Panc1 (cell line): Measurements from ENCODE around the gene ZNF362. TPM values are rescaled to one million over a fixed set of nuclear protein-coding genes. Genes with fewer than 3 reads are reported as not detected.

Experiments used
- ATAC-seq: fragments of 200-7000 bp; cut with Tn5 transposase; 2 replicates; pipeline ENCODE4 v1.9.1; 2020; ENCODE audit warnings: mild to moderate bottlenecking, moderate library complexity
- BruUV-seq: library from RNA; stranded (reverse); fragments of 400-500 nt; replicated peaks from 2 replicates; lab custom pipeline; 2021; lab: Mats Ljungman, UMichigan
- CTCF ChIA-PET: fragments of 300-600 bp; sonication (Branson Sonifier 250); formaldehyde crosslinking; loops from one replicate; lab custom pipeline; 2022; ENCODE audit warnings: antibody characterized with exemption; lab: Charles Lee
- POLR2A ChIA-PET: fragments of 300-600 bp; sonication (Branson Sonifier 250); formaldehyde crosslinking; loops from one replicate; lab custom pipeline; 2022; ENCODE audit warnings: antibody characterized with exemption; lab: Charles Lee
- DNase-seq: peaks from one replicate; pipeline ENCODE4 v3.0.0-alpha.2; 2010; ENCODE audit warnings: low read depth, low spot score
- H3K27ac ChIP-seq: 2 replicates; pipeline ENCODE4 v1.5.1; 2011; ENCODE audit warnings: mild to moderate bottlenecking, low read length, inconsistent platforms
- H3K27me3 ChIP-seq: fragments of 200-500 bp; sonication (Bioruptor generic); 2 replicates; pipeline ENCODE4 v1.6.0; 2014; ENCODE audit warnings: low read length, inconsistent platforms; ENCODE audit not compliant: control insufficient read depth, insufficient read depth
- H3K36me3 ChIP-seq: fragments of 200-500 bp; sonication (Bioruptor generic); 2 replicates; pipeline ENCODE4 v1.5.1; 2014; ENCODE audit warnings: inconsistent platforms, mild to moderate bottlenecking, low read length, moderate library complexity; ENCODE audit not compliant: control insufficient read depth, insufficient read depth
- H3K4me1 ChIP-seq: 2 replicates; pipeline ENCODE4 v1.5.1; 2011; ENCODE audit warnings: inconsistent platforms, mild to moderate bottlenecking, low read length, moderate library complexity; ENCODE audit not compliant: control insufficient read depth, insufficient read depth
- H3K4me3 ChIP-seq, 2 experiments: 2 replicates each; pipeline ENCODE4 v1.5.1; 2011 to 2012; ENCODE audit warnings: low read depth in 2 of 2, low read length in 2 of 2, mild to moderate bottlenecking in 2 of 2, inconsistent platforms in 1 of 2, moderate library complexity in 1 of 2
- H3K9me3 ChIP-seq: fragments of 200-500 bp; sonication (Bioruptor generic); 2 replicates; pipeline ENCODE4 v1.5.1; 2014; ENCODE audit warnings: low read depth, mild to moderate bottlenecking, inconsistent platforms, low read length, moderate library complexity; ENCODE audit not compliant: control insufficient read depth, insufficient read depth
- POLR2AphosphoS5 ChIP-seq: IDR thresholded peaks from 2 replicates; pipeline ENCODE4 v1.6.1; 2012; ENCODE audit warnings: mild to moderate bottlenecking, low read depth, low read length, moderate library complexity
- SIN3A ChIP-seq: IDR thresholded peaks from 2 replicates; pipeline ENCODE4 v1.6.1; 2012; ENCODE audit warnings: low read depth, mild to moderate bottlenecking, low read length, moderate library complexity, borderline replicate concordance; ENCODE audit not compliant: insufficient read depth
- TCF7L2 ChIP-seq: IDR thresholded peaks from 2 replicates; pipeline ENCODE4 v1.6.1; 2011; ENCODE audit warnings: mild to moderate bottlenecking, low read depth, low read length, inconsistent platforms
- in situ Hi-C: cut with HindIII; loops from 2 replicates; pipeline ENCODE4 v1.10.0; 2016; ENCODE audit warnings: low sequenced_read_pairs, low pct_unique_long_range_greater_than_20kb
- intact Hi-C: fragments of 100-400 bp; cut with micrococcal nuclease; formaldehyde crosslinking; loops from one replicate; pipeline ENCODE4 v1.10.0; 2022; ENCODE audit not compliant: unreplicated experiment
- total RNA-seq: library from RNA; stranded (reverse); gene quantifications from one replicate; pipeline ENCODE4 v1.2.1, GENCODE V29; 2021; ENCODE audit not compliant: unreplicated experiment
- TF ChIP-seq, protein P1 (sequence below): fragments of 450-650 bp; IDR thresholded peaks from 2 replicates; pipeline ENCODE4 v1.5.1; 2017; ENCODE audit warnings: mild to moderate bottlenecking
- TF ChIP-seq, protein P2 (sequence below), 2 experiments: IDR thresholded peaks; 2 replicates each; pipeline ENCODE4 v1.6.1; 2011 to 2012; ENCODE audit warnings: low read depth in 2 of 2, control low read depth in 1 of 2, low read length in 1 of 2, mild to moderate bottlenecking in 1 of 2, moderate library complexity in 1 of 2; ENCODE audit not compliant: insufficient read depth in 1 of 2

The ZNF362 gene
- total RNA-seq, 1 experiment from 2014 or later, result 17.5 TPM

GRCh38 chr1:33317354-33317753 lies 61.1 kb downstream of the ZNF362 start:
- in situ Hi-C loops (no loop called here), intact Hi-C loops (no loop called here)
- ATAC-seq, result no peak
- ChIA-PET POLR2A (no interaction called here), CTCF (no interaction called here)
- Histone ChIP-seq H3K27ac (no peak overlapping the region), H3K4me3 (no peak overlapping the region), H3K27me3 (no peaks in the 10 kb centered on the region), H3K4me1 (no peaks in the 10 kb centered on the region), H3K36me3 (no peaks in the 10 kb centered on the region), H3K9me3 (no peaks in the 10 kb centered on the region)
- no TSS peak for BruUV-seq
- DNase-seq, result no peak
- TF ChIP-seq, protein P1, sequence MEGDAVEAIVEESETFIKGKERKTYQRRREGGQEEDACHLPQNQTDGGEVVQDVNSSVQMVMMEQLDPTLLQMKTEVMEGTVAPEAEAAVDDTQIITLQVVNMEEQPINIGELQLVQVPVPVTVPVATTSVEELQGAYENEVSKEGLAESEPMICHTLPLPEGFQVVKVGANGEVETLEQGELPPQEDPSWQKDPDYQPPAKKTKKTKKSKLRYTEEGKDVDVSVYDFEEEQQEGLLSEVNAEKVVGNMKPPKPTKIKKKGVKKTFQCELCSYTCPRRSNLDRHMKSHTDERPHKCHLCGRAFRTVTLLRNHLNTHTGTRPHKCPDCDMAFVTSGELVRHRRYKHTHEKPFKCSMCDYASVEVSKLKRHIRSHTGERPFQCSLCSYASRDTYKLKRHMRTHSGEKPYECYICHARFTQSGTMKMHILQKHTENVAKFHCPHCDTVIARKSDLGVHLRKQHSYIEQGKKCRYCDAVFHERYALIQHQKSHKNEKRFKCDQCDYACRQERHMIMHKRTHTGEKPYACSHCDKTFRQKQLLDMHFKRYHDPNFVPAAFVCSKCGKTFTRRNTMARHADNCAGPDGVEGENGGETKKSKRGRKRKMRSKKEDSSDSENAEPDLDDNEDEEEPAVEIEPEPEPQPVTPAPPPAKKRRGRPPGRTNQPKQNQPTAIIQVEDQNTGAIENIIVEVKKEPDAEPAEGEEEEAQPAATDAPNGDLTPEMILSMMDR, result no peak
- TF ChIP-seq, protein P2, sequence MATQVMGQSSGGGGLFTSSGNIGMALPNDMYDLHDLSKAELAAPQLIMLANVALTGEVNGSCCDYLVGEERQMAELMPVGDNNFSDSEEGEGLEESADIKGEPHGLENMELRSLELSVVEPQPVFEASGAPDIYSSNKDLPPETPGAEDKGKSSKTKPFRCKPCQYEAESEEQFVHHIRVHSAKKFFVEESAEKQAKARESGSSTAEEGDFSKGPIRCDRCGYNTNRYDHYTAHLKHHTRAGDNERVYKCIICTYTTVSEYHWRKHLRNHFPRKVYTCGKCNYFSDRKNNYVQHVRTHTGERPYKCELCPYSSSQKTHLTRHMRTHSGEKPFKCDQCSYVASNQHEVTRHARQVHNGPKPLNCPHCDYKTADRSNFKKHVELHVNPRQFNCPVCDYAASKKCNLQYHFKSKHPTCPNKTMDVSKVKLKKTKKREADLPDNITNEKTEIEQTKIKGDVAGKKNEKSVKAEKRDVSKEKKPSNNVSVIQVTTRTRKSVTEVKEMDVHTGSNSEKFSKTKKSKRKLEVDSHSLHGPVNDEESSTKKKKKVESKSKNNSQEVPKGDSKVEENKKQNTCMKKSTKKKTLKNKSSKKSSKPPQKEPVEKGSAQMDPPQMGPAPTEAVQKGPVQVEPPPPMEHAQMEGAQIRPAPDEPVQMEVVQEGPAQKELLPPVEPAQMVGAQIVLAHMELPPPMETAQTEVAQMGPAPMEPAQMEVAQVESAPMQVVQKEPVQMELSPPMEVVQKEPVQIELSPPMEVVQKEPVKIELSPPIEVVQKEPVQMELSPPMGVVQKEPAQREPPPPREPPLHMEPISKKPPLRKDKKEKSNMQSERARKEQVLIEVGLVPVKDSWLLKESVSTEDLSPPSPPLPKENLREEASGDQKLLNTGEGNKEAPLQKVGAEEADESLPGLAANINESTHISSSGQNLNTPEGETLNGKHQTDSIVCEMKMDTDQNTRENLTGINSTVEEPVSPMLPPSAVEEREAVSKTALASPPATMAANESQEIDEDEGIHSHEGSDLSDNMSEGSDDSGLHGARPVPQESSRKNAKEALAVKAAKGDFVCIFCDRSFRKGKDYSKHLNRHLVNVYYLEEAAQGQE (IDR thresholded peaks at IDR 0.05; ENCODE audit: insufficient read depth in 1 of 2, low read depth in 2 of 2, low read length in 1 of 2), result no peak
- TF ChIP-seq SIN3A, result no peak
- TF ChIP-seq POLR2AphosphoS5, result no peak
- no peak for TF ChIP-seq TCF7L2

- no peak for ATAC-seq
- CTCF ChIA-PET, result no interaction called here
- POLR2A ChIA-PET, result no interaction called here
- intact Hi-C loops, result no loop called here
- in situ Hi-C loops, result no loop called here
- Histone ChIP-seq H3K27ac (no peak overlapping the region), H3K4me3 (no peak overlapping the region), H3K27me3 (no peaks in the 10 kb centered on the region), H3K9me3 (no peaks in the 10 kb centered on the region), H3K4me1 (no peaks in the 10 kb centered on the region; the same call in 1 of the 2 replicates), H3K36me3 (peaks cover under 1% of the 10 kb centered on the region; the same call in 1 of the 2 replicates)
- TF ChIP-seq, protein P1, result no peak
- TF ChIP-seq POLR2AphosphoS5, result no peak
- TF ChIP-seq, protein P2 (IDR thresholded peaks at IDR 0.05; ENCODE audit: insufficient read depth in 1 of 2, low read depth in 2 of 2, low read length in 1 of 2), result no peak
- no peak for TF ChIP-seq TCF7L2
- no peak for TF ChIP-seq SIN3A
- no peak for DNase-seq
- no TSS peak for BruUV-seq
Observed at GRCh38 chr1:33317946-33318345, 61.7 kb downstream of the ZNF362 start.
